GM21360 (cell line): ENCODE data around the gene GPR176.

Experiments used
- ATAC-seq: cut with Tn5 transposase; IDR thresholded peaks from one replicate; pipeline ENCODE4 v1.9.1; 2021; ENCODE audit warnings: mild to moderate bottlenecking, moderate library complexity; ENCODE audit not compliant: unreplicated experiment

GPR176 gene

DNA sequence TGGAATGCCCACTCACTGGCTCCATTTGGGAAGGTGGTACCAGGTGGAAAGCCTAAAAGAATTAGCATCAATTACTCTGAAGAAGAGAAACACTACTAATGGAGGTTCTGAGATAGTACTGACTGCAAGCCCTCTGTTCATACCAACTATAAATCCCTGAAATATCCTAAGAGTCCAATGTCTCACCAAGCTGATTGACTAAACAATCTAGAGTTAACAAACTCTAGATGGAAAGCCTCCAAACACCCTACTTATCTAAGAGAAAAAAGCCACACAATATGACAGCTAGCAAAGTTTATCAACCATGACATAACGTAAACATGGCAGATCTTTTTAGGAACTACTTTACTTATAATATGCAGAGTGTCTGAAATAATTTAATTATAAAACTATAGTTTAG is 59.2 kb downstream of the GPR176 start:
- no peak for ATAC-seq

DNA sequence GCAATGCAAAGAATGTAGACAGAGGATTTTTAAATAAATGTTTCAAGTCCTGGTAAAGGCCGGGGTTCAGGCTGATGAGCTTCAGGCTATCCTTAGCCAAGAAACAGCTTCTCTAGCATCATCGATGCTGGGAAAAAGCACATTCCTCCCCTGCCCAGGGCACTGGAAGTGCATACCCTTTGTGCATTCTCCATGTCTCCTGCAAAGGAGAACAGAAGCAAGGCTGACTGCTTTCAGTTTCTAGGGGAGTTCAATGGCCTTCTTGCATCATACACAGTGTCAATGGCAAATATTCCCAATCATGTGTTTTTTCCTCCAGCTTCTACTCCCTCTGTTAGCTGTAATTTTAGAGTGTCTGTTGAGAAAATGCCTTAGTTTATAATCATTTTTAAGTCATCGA is 59.9 kb downstream of the GPR176 start:
- no peak for ATAC-seq

DNA sequence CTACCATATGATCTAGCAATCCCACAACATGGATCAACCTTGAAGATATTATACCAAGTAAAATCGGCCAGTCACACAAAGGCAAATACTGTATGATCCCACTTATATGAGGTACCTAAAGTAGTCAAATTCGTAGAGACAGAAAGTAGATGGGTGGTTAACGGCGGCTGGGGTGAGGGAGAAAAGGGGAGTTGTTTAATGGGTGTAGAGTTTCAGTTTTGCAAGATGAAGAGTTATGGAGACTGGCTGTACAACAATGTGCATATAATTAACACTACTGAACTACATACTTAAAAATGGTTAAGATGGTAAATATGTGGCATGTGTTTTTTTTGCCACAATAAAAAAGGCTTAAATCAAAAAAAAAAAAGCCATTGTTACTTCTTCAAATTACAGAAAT is 60.4 kb downstream of the GPR176 start:
- no peak for ATAC-seq

DNA sequence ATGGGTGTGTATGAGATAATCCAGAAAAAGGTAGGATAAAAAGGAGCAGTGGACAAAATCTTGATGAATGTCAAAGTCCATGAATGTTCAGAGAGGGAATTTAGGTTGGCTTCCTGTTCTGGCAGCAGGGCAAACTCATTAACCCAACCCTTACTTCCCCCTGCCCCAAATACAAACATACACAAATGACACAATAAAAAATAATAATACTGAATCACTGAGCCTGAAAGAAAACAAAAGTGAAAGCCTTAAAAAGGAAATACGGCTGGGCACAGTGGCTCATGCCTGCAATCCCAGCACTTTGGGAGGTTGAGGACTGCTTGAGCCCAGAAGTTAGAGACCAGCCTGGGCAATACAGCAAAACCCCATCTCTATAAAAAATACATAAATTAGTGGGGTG is 62.9 kb downstream of the GPR176 start:
- no peak for ATAC-seq

DNA sequence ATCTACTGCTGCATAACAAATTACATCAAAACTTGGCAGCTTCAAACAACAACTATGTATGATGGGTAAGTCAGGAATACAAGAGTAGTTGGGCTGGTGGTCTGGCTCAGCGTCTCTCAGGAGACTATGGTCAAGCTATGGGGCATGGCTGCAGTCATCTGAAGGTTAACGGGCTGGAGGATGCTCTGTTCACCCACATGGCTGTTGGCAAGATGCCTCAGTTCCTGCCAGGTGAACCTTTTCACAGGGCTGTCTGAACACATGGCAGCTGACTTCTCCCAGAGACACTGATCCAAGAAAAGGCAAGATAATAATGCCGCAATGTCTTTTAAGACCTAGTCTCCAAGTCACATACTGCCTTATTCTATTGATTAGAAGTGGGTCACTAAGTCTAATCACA is 63.7 kb downstream of the GPR176 start:
- ATAC-seq, result no peak

DNA sequence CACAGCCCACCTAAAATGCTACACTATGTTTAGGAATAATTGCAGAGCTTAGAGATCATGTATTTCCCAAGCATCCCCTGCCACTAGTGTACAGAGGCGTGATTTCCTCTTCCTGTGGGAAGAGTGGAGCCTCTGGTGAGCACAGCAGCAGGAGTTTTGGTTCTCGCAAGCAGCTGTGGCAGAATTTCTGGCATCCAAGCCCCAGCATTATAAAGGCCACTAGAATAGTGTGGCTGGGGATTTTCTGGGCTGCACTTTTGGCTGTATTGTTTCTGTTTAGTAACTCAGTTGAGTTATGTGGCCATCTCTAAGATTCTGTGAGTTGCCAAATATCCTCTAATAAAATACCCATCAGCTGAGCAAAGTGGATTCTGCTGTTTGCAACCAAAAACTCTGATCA is 64.7 kb downstream of the GPR176 start:
- no peak for ATAC-seq

DNA sequence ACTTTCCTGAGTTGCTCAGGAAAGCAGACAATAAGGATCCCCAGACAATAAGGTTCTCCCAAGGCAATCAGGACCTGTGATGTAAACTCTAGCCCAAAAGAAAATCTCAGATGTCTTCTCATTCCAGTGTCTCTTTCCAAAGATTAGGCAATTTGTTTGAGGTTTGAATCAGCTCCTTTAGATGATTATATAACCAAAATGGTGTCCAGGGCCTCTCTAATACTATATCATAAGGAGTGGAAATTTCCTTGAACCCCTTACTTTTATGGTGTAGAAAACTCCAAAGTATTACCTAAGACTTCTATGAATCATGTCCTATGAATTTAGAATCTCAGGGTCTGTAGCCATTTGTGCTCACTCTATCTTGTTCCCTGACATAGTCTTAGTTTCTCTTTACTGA is 65.9 kb downstream of the GPR176 start:
- no peak for ATAC-seq

DNA sequence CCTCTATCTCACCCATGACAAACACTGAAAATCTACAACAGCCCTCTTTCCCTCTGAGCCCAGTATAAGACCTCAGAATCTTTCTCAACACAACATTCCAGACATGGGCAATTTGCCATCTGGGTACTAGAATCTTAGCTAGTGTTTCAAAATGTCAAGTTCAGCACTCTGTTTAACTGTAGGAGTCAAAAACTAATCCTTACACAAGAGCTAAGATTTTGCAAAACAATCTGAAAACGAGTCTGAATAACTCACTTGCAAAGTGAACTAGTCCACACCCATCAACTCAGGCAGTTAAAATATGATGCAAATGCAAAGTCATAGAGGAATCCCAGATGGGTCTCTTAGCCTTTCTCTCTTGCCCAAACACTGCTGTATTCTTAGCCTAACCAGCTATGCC is 67.8 kb downstream of the GPR176 start:
- ATAC-seq, result no peak

DNA sequence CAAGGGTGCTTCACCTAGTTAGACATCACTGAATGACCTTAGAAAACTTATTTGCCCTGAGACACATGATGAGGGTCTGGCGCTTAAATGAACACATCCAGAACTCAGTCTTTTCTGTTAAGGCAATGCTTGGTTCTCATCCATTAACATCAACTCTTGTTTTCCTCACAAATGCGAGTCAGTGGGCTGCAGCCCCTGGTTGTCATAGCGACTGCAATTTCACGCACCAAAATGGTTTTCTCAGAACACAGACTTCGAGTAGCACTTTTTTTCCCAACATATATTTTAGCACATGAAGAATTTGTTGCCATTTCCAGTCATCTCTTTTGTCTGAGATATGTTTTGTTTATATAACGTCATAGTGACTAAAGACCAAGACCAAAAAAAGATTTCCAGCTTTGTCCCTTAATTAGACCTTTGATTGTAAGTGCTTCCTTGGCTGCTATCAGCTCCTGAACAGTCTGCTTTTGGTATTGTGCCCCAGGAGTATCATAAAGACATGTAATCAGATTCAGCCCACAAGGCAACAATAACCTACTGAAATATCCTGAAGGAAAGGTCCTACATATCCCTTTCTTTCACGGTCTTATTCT is 68.5 kb downstream of the GPR176 start:
- ATAC-seq, result no peak

- ATAC-seq, result no peak
Observed at GRCh38 chr15:39850436-39850835, 69.6 kb downstream of the GPR176 start.

DNA sequence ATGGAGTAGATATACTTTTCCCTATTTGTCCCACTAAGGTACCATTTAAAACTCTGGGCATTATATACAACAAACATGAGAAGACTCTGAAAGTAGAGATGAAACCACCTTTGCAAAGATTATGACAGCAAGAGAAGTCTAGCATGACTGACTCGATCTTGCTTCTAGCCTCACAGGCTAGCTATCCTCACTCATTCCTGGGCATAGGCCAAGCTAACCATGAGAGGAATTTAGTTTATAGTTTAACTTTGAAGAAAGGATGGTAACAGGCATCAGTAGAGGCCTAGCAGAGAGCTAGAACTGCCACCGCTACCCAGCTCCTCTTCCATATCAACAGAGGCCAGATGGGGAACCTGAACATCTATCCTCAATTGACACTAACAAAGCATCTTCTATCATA is 74.0 kb downstream of the GPR176 start:
- no peak for ATAC-seq

- ATAC-seq, result no peak
Observed at GRCh38 chr15:39845582-39845981, 74.5 kb downstream of the GPR176 start.

- ATAC-seq, result no peak
Observed at GRCh38 chr15:39843565-39843964, 76.5 kb downstream of the GPR176 start.

DNA sequence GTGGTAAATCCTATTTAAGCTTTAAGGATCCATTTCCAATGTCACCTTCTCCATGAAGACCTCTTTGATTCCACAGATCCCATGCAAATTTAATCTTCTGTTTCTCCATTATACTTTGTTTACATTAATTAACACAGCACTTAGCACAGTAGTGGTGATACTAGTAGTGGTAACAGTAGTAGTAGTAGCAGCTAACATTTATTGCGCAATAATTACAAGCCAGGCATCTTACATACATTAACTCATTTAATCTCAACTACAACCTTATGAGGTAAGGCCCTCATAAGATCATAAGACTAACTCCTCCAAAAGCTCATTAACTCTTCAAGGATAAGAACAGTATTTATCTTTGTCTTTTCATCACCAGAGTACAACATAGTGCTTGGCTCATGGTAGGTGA is 82.6 kb downstream of the GPR176 start:
- no peak for ATAC-seq

- no peak for ATAC-seq
Observed at GRCh38 chr15:39835550-39835949, 84.5 kb downstream of the GPR176 start.

GRCh38 chr15:39834256-39834655 is 85.8 kb downstream of the GPR176 start:
- no peak for ATAC-seq

DNA sequence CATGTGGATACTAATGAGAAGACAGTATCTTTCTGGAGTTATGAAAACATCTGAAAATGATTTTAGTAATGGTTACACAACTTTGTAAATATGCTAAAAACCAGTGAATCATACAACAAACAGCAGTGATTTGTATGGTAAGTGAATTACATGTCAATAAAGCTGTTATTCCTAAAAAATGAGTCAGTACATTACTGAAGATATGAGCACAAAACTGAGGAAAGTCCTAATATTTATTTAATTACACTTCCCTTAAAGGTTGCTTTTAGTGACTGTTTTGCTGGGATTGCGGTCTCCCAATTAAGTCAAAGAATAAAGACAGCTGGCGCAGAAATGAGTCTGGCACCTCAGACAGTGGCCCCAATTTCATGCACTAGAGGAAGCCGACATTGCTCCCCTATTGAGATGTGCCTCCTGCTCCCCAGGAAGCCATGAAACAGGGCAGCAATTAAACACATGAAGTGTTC is 86.5 kb downstream of the GPR176 start:
- no peak for ATAC-seq

DNA sequence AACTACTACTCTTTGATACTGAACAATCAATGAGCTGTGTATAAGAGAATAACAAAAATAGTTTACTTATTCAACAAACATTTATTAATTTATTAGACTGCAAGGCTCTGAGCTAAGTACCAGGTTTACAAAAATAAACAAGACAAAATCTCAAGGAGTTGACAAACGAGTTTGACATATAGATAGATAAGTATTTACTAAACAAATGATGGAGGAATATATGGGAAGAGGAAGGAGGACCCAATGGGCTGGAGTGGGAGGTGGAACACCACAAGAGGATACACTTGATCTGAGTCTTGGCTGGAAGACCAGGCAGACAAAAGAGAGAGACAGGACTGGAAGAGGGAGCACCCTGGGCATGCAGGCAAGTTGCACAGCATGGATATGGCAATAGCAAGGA is 89.9 kb downstream of the GPR176 start:
- no peak for ATAC-seq

DNA sequence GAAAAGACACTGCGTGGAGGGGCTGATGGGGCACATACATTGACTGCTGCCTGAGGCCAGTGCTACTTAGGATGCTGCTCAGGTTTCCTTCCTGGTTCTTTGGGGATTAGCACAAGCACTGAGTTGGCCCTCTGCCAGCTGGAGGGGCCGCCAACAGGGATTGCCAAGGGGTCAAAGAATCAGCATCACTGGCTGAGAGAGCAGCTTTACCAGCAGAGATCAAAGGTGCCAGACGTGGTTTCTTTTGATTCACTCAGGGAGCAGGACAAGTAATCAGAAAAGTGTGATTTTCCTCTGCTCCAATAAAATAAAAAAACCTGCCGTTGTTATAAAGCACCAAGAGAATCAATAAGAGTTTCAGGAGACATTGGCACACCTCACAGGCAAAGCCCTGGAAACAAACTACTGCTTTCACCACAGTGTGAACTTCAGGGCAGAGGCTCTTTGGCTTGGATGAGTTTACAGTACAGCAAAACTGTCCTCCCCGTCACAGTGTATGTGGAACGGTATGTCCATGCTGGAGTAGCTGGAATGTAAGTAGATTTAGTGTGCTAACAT is 91.6 kb downstream of the GPR176 start:
- no peak for ATAC-seq

- ATAC-seq, result no peak
Observed at GRCh38 chr15:39826975-39827374, 93.1 kb downstream of the GPR176 start.

GRCh38 chr15:39823634-39824033 is 96.4 kb downstream of the GPR176 start:
- no peak for ATAC-seq

DNA sequence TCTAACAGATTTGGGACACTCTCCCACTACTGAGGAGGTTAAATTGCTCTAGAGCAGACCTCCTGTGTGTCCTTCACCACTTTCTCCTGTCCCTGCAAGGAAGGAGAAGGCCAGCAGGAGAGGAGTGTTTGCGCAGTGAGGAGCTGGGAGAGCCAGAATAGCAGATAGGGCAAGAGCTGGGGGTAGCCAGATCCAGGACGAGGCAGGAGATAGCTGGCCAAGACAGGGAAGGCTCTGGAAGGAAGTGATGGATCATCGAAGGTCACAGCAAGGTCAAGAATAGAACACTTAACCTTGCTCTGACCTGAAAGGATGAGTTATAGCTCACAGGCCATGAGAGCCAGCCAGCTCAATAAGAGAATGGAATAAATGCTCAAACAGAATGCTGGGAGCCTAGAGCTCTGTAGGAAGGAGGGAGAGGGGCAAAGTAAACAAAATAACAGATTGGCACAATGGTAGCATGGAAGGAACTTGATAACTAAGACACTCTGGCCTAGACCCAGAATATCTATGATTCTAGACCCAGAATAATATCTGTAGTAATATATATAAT is 99.9 kb downstream of the GPR176 start:
- no peak for ATAC-seq

GRCh38 chr15:39819533-39819932 is 100.5 kb downstream of the GPR176 start:
- ATAC-seq, result no peak
